Hepatocyte (in vitro differentiated cells): ENCODE measurements around the gene CRK. TPM values are rescaled to one million over a fixed set of nuclear protein-coding genes. Genes with fewer than 3 reads are reported as not detected.

Experiments
- DNase-seq: peaks from one replicate; pipeline ENCODE4 v3.0.0-alpha.2; 2016; ENCODE audit warnings: low spot score
- H2AFZ ChIP-seq: fragments of 200-600 bp; sonication (generic); 2 replicates; pipeline ENCODE4 v1.6.0; 2016; ENCODE audit warnings: antibody characterized with exemption, mild to moderate bottlenecking
- H3K27ac ChIP-seq: fragments of 200-600 bp; sonication (generic); 2 replicates; pipeline ENCODE4 v1.5.1; 2016; ENCODE audit warnings: mild to moderate bottlenecking
- H3K27me3 ChIP-seq: fragments of 200-600 bp; sonication (generic); 2 replicates; pipeline ENCODE4 v1.6.1; 2016
- H3K36me3 ChIP-seq: fragments of 200-600 bp; sonication (generic); replicated peaks from 2 replicates; pipeline ENCODE4 v1.5.1; 2016; ENCODE audit warnings: low read depth; ENCODE audit not compliant: insufficient read depth
- H3K4me1 ChIP-seq: fragments of 200-600 bp; sonication (generic); 2 replicates; pipeline ENCODE4 v1.5.1; 2016; ENCODE audit warnings: mild to moderate bottlenecking, moderate library complexity; ENCODE audit not compliant: insufficient read depth
- H3K4me2 ChIP-seq: fragments of 200-600 bp; sonication (generic); 2 replicates; pipeline ENCODE4 v1.6.0; 2016
- H3K4me3 ChIP-seq: fragments of 200-600 bp; sonication (generic); 2 replicates; pipeline ENCODE4 v1.5.1; 2016; ENCODE audit warnings: mild to moderate bottlenecking
- H3K79me2 ChIP-seq: fragments of 200-600 bp; sonication (generic); 2 replicates; pipeline ENCODE4 v1.6.0; 2017; ENCODE audit warnings: mild to moderate bottlenecking
- H3K9me2 ChIP-seq: fragments of 200-600 bp; sonication (generic); replicated peaks from 2 replicates; pipeline ENCODE4 v1.6.0; 2017; ENCODE audit warnings: mild to moderate bottlenecking; ENCODE audit not compliant: insufficient read depth
- H3K9me3 ChIP-seq: fragments of 200-600 bp; sonication (generic); 2 replicates; pipeline ENCODE4 v1.5.1; 2016; ENCODE audit warnings: low read depth, mild to moderate bottlenecking
- H4K20me1 ChIP-seq: fragments of 200-600 bp; sonication (generic); 2 replicates; pipeline ENCODE4 v1.6.0; 2016; ENCODE audit warnings: mild to moderate bottlenecking; ENCODE audit not compliant: insufficient read depth, poor library complexity, severe bottlenecking
- EZH2 ChIP-seq: fragments of 200-600 bp; sonication (generic); IDR thresholded peaks from 2 replicates; pipeline ENCODE4 v1.6.1; 2016; ENCODE audit warnings: antibody characterized with exemption, mild to moderate bottlenecking, borderline replicate concordance
- EZH2phosphoT487 ChIP-seq: fragments of 200-600 bp; sonication (generic); IDR thresholded peaks from one replicate; pipeline ENCODE4 v1.6.1; 2018; ENCODE audit warnings: antibody characterized with exemption, mild to moderate bottlenecking, low read depth, moderate library complexity; ENCODE audit not compliant: unreplicated experiment, severe bottlenecking
- WGBS: methylation state at CpG from one replicate; pipeline ENCODE4 v1.1.6; 2016; ENCODE audit warnings: low lambda C conversion rate; ENCODE audit errors: missing lambda C conversion rate; 5-methylcytosine and 5-hydroxymethylcytosine counted together
- polyA plus RNA-seq: library from polyadenylated mRNA; unstranded; fragments of >200 nt; fragmentation: Nextera tagmentation; extraction: Ambion mirVana; gene quantifications from 2 replicates; pipeline ENCODE4 v1.2.1, GENCODE V29; 2016
- total RNA-seq: library from RNA; depleted of rRNA; stranded (reverse); fragments of >200 nt; gene quantifications from 2 replicates; pipeline ENCODE4 v1.2.3, GENCODE V29; 2014
- TF ChIP-seq, protein P1 (sequence below): fragments of 200-600 bp; sonication (generic); IDR thresholded peaks from 2 replicates; pipeline ENCODE4 v1.5.1; 2016; ENCODE audit warnings: antibody characterized with exemption, mild to moderate bottlenecking; ENCODE audit not compliant: poor library complexity

CRK gene
- total and polyA plus RNA-seq, 2 experiments from 2014 or later: 66.5 to 72.1 TPM

DNA sequence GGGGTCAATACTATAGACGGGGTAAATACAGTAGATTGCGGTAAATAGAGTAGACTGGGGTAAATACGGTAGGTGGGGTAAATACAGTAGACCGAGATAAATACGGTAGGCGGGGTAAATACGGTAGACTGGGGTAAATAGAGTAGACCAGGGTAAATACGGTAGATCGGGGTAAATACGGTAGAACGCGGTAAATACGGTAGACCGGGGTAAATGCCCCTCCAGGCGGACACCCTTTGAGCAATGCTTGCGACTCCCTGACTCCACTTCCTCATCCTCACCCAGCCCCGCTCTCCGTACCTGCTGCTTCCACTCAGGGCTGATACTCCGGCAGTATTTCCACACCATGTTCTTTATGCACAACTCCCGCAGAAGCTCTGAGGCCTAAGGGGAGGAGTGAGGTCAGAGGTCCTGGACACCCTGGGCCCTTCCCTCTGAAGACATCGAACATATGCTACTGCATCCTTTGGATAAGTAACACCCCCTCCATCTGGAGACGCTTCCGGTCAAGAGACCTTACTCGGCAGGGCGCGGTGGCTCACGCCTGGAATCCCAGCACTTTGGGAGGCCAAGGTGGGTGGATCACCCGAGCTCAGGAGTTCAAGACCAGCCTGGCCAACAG, 13.3 kb upstream of the CRK start:
- Histone ChIP-seq H3K4me1 (no peaks in the 10 kb centered on the region), H4K20me1 (no peaks in the 10 kb centered on the region), H3K9me2 (no peaks in the 10 kb centered on the region), H3K4me2 (no peak overlapping the region), H3K27ac (no peak overlapping the region), H3K36me3 (no peaks in the 10 kb centered on the region), H2AFZ (no peak overlapping the region), H3K9me3 (no peaks in the 10 kb centered on the region), H3K79me2 (no peaks in the 10 kb centered on the region), H3K4me3 (no peak overlapping the region), H3K27me3 (no peaks in the 10 kb centered on the region)
- 77% methylated on average over 28 of the region's 28 CpGs for WGBS
- TF ChIP-seq EZH2phosphoT487 (no peak), EZH2 (no peak)
- TF ChIP-seq, protein P1, sequence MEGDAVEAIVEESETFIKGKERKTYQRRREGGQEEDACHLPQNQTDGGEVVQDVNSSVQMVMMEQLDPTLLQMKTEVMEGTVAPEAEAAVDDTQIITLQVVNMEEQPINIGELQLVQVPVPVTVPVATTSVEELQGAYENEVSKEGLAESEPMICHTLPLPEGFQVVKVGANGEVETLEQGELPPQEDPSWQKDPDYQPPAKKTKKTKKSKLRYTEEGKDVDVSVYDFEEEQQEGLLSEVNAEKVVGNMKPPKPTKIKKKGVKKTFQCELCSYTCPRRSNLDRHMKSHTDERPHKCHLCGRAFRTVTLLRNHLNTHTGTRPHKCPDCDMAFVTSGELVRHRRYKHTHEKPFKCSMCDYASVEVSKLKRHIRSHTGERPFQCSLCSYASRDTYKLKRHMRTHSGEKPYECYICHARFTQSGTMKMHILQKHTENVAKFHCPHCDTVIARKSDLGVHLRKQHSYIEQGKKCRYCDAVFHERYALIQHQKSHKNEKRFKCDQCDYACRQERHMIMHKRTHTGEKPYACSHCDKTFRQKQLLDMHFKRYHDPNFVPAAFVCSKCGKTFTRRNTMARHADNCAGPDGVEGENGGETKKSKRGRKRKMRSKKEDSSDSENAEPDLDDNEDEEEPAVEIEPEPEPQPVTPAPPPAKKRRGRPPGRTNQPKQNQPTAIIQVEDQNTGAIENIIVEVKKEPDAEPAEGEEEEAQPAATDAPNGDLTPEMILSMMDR: no peak
- DNase-seq: no peak

DNA sequence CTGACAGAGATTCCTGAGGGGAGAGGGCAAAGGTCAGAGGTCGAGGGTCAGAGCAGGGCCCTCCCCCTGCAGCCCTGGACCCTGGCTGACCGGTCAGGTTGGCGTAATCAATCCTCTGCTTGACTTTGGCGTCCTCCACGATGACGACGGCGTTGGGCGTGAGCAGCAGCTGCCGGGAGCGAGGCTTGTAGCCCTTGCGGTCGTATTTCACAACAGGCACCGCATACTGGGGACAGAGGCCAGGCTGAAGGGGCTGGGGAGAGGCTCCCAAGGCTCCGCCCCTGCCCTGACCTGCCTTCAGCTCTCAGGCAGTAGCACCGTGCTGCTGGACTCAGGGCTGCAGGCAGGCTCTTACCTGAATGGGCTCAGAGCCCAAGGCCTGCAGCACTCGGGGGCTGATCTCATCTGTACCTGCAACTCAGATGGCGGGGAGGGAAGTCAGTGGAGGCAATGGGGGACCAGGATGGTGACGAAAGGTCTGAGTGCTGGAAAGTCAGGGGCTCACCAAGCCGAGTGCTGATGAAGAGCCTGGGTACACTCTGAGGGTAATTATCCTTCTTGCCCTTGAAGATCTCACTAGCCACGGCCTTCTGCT, 12.0 kb upstream of the CRK start:
- Histone ChIP-seq H3K36me3 (no peaks in the 10 kb centered on the region), H3K27ac (no peak overlapping the region), H3K9me2 (no peaks in the 10 kb centered on the region), H3K4me2 (no peak overlapping the region), H3K4me1 (no peaks in the 10 kb centered on the region), H4K20me1 (no peaks in the 10 kb centered on the region), H3K79me2 (no peaks in the 10 kb centered on the region), H3K9me3 (no peaks in the 10 kb centered on the region), H3K4me3 (no peak overlapping the region), H3K27me3 (no peaks in the 10 kb centered on the region), H2AFZ (no peak overlapping the region)
- DNase-seq: peak; percentile 64
- TF ChIP-seq EZH2phosphoT487 (no peak), EZH2 (no peak)
- TF ChIP-seq, protein P1: no peak
- WGBS: 77% methylated on average over 21 of the region's 21 CpGs

DNA sequence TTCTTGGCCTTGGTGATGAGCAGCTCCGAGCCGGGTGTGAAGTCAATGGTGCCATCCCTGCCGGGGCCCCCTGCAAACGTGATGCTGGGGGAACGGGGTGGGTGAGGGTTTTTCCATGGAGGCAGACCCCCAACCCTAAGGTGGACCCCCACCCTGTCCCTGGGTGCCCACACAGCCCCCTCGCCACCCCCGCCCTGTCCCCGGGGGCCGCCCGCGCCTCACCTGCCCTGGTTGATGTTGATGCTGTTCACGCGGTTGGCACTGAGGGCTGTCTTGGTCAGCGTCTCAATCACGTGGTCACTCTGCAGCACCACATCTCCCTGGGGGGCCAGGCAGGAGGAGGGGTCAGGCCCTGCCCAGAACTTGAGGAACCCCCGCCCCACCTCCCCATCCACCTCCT, 11.2 kb upstream of the CRK start:
- no peak overlapping the region for H3K27ac ChIP-seq
- no peak overlapping the region for H3K4me3 ChIP-seq
- no peaks in the 10 kb centered on the region for H4K20me1 ChIP-seq
- H3K4me1 ChIP-seq: no peaks in the 10 kb centered on the region
- DNase-seq: no peak
- no peaks in the 10 kb centered on the region for H3K79me2 ChIP-seq
- TF ChIP-seq, protein P1: no peak
- TF ChIP-seq EZH2 (no peak), EZH2phosphoT487 (no peak)
- no peak overlapping the region for H2AFZ ChIP-seq
- no peaks in the 10 kb centered on the region for H3K9me2 ChIP-seq
- H3K27me3 ChIP-seq: no peaks in the 10 kb centered on the region
- no peaks in the 10 kb centered on the region for H3K36me3 ChIP-seq
- WGBS: 100% methylated on average over 1 of the region's 16 CpGs
- H3K4me2 ChIP-seq: no peak overlapping the region
- no peaks in the 10 kb centered on the region for H3K9me3 ChIP-seq
